IPS-11a (cell line): ENCODE results near the gene JARID2.

Source experiments
- H3K4me3 ChIP-seq: one replicate; pipeline ENCODE4 v1.5.1; 2013; ENCODE audit warnings: low read depth, low read length, control low read depth

The JARID2 gene

DNA sequence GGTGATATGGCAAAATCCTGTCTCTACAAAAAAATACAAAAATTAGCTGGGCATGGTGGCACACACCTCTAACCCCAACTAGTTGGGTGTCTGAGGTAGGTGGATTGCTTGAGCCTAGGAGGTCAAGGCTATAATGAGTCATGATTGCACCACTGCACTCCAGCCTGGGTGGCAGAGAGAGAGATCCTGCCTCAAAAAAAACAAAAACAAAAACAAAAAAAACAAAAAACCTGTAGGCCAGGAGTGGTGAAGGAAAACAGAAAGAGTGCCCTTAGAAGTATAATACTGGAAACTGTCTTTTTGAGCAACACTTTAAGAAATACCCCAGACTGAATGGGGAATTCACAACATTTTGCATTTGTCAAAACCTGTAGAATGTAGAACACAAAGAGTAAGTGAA lies 85.3 kb downstream of the JARID2 start:
- no peak overlapping the region for H3K4me3 ChIP-seq

DNA sequence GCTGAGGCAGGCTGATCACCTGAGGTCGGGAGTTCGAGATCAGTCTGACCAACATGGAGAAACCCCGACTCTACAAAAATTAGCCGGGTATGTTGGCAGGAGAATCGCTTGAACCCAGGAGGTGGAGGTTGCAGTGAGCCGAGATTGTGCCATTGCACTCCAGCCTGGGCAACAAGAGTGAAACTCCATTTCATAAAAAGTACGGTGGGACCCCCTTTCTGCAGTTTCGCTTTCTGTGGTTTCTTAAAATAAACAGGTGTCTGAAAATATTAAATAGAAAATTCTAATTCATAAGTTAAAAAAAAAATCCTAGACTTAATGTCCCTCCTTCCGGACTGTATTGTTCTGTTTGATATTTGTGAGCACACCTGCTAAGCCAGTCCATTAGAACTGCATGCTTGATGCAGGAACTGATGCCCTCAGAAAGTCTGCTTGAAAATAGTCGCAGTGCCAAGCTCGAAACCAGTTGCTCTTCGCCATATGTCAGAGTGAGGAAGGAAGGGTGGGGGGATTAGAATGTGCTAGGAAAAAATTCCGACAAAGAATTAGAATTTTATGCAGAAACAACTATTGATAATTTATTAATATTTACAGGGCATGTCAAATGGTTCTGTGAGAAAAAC lies 85.9 kb downstream of the JARID2 start:
- no peak overlapping the region for H3K4me3 ChIP-seq

DNA sequence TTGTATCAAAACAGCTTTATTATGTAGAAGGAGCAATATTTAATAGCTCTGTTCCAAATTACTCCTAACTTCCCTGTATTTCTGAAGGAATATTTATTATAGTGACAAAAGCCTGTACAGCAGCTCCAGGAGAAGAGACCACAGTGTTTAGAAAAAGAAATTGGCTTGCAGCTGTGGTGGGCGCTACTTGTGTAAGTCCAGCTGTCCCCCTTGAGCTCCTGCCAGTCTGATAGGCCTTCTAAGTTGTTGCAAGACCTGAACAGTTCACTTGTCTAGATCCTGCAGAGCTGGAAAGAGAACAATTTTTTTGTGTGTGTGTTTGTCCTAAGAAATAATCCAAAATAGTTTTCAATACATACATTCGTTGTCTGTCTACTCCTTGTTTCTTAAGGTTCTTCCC lies 86.6 kb downstream of the JARID2 start:
- H3K4me3 ChIP-seq, result no peak overlapping the region

DNA sequence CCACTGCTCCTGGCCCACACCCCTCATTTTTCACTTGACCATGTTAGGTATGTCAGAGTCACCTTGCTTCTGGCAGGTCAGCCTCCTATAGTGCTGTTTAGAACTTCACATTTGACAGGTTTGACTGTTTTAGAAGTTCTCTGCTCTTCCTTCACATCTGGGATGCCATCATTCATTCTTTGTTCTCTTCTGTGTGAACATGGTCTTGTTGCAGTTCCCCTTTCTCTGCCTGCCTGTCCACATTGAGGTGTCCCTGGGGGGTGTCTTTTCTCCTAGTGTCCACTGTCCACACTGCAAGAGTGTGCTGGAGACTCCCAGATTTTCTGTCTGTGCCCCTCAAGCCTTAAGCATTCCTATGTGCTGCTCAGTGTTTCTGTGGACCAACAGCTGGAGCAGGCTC lies 89.5 kb downstream of the JARID2 start:
- no peak overlapping the region for H3K4me3 ChIP-seq

DNA sequence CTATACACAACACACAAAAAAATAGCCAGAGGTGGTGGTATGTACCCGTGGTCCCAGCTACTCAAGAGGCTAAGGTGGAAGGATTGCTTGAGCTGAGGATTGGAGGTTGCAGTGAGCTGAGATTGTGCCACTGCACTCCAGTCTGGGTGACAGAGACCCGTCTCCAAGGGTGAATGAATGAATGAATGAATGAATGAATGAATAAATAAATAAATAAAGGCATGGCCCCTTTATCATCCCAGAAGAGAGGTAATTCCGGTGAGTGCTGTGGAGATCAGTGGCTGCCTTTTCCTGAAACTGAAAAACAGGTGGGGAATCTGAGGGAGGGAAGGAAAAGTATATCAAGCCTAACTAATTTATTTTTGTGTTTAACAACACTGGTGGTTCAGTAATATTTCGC lies 90.0 kb downstream of the JARID2 start:
- H3K4me3 ChIP-seq, result no peak overlapping the region

DNA sequence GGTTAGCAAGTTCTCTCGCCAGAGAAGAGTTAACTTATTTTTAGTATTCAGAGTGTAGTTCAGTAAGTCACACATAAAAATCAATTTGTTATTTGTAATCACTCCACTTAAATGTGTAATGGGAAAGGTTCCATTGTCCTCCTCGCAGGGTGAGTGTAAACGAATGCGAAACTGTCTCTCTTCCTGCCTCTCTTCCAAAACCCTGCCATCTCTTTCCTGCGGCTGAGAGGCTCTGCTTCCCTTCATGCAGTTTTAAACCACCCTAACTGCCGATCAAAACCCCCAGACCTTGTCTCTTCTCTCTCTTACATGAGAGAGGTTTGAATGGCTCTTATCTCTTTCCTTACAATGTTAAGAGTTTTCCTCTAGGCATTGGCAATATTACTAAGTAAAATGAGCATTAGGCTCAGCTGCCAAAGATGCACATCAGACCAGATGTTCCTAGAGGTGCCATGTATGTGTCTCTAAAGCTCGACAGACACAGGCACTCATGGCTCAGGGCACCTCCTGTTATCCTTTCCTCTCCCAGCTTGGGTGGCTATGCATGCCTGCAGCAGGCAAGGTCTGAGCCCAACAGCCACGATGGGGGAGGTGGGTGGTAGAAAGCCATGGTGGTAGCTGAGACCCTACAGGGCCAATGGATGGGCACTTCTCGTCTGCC lies 91.2 kb downstream of the JARID2 start:
- no peak overlapping the region for H3K4me3 ChIP-seq

DNA sequence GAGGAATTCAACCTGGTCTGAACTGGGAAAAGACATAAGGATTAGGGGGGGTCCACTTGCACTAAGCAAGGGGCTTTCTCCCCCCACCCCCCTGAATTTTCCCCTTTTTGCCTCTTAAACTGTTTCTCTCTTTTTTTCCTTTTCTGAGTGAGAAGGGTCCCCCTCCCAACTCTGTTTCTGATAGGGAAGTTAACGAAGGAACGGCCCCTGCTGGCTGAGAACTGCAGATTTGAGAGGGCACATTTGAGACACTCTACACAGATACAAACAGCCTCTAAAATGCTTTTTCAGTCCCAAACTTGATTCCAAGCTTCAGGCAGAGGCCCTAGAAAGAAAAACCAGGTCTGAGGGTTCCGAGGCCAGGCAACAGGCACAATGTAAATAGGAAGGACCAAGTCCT lies 91.7 kb downstream of the JARID2 start:
- no peak overlapping the region for H3K4me3 ChIP-seq

DNA sequence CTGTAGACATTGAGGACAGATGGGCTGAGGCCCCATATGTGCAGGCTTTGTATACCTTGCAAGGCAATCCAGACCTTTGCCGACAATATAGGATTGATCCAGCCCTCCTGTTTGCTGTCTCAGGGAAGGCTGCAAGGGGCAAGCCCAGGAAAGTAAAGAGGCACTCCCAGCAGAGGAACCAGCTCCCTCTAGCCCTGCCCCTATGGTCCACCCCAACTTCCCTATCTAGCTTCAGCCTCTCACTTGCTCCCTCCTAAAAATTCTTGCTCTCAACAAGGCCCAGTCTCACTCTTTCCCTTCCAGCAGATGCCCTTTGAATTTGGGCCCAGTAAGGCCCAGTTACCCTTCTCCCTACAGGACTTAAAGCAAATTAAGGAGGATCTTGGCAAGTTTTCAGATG lies 92.6 kb downstream of the JARID2 start:
- no peak overlapping the region for H3K4me3 ChIP-seq

DNA sequence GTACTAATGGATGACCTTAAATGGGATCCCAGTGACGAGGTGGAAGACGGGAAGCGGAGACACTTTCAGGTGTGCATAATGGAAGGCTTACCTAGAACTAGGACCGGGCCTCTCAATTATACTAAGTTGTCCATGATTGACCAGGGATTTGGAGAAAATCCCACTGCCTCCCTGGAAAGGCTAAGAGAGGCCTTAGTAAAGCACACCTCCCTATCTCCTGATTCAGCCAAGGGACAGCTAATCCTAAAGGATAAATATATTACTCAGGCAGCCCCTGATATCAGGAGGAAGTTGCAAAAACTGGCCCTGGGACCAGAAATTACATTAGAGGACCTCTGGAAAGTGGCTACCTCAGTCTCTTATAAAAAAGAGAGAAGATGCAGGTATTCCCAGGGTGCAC lies 93.2 kb downstream of the JARID2 start:
- no peak overlapping the region for H3K4me3 ChIP-seq

DNA sequence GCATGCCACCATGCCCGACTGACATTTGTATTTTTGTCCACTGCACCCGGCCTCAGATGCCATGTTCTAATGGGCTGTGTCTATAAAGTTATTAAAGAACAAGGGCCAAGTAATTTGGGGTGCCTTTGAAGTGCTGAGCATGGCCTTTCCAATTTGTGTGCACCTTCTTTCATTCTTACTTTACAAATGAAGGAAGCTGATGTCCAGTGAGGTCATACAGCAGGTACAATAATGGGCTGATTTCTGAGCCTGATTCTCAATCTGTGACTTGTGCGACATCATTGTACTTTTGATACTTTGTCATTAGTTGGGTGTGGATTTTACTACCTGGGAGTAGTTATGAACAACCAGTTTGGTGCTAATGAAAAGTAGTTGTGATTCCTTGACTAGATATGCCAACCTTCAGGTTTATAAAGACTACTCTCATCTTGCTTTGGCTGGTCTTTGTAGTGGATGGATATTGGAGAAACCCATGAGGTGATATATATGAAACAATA lies 94.3 kb downstream of the JARID2 start:
- H3K4me3 ChIP-seq, result no peak overlapping the region

DNA sequence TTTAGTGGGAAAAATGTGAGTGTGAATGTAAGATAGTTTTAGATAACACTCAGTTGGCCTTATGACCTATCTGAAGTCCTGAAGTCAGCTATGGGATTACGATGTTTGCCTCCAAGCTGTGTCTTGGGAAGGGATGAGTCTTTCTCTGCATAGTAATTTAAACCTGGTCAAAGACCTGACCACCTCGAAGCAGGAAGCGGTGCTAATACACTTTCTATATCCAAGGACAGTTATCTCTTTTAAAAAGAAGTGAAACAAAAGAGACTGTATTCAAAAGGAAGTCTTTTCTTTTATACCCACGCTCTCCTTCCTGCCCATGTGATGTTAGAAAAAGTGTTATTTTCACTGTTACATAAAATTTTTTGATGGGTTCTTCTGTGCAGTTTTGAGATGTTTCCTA lies 94.9 kb downstream of the JARID2 start:
- no peak overlapping the region for H3K4me3 ChIP-seq

DNA sequence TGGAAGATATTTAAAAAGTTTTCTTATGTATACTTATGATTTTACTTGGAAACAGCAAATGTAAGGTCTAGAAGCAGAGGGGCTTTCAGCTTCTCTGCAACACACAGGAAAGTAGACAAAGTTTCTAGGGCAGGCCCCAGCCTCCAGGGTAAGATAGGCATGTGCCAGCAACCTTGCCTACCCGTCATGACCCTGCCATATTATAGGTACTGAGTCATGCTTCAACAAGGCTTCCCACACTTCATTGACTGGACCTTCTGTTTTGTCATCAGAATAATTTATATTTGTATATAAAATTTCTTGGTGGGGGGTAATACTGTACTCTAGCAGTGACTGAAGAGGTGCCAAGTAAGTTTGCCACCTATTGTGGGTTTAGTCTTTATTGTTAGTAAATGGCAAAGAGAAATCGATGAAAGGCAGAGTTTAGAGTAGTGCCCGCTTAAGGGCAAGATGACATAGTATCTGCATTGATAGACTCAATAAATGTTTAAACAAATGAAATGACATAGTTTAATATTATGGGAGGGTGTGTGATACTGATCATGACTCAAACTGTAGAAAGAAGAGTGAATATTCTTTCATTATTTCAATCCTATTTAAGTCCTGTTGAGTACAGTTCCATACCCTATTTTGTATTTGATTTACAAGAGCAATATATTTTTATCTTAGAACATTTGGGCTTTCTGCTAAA lies 95.6 kb downstream of the JARID2 start:
- no peak overlapping the region for H3K4me3 ChIP-seq

DNA sequence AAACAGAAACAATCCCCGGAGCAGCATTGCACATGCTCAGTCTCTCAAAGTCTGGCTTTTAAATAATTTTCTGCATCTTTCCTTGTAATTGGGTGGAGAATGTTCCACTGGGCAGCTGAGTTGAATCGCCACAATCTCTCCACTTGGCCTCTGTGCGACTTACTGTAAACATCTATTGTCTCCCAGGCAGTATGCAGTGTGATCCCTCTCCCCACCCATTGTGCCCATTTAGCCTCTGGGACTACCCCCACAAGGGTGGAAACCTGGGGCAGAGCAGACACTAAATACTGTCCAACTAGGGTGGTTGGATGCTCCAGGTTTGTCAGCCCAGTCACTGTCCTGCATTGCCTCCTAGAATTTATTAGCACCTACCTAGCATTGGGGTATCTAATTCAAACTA lies 96.2 kb downstream of the JARID2 start:
- H3K4me3 ChIP-seq, result no peak overlapping the region

DNA sequence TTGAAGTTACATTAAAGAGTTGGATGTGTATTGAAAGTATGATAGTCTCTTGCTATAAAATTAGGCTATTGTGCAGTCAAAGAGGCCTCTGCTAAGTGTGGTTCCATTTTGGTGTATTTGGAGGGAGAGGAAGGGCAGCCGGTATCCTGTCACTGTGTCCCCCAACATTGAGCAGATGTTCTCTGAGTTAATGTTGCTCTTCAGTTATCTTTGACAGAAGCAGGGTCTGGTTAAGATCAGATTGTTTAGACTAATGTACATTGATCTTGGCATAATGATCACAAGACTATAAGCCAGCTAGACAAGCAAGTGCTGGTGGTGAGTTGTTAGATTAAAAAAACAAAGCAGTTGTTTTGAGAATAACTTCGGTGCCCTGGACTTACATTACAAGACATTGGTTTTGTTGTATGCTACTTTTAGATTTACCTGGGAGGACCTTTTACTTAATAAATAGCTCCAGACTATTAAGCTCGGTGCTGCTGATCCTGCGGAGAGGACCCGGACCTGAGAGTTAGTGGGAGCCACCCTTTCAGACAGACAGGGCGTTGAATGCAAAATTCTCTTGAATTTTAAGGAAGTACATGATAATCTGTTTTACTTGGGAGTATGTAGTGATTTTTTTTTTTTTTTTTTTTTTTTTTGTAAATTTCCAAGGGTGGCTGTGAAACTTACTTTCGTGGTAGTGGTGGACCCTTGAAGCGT lies 97.8 kb downstream of the JARID2 start:
- H3K4me3 ChIP-seq, result no peak overlapping the region

DNA sequence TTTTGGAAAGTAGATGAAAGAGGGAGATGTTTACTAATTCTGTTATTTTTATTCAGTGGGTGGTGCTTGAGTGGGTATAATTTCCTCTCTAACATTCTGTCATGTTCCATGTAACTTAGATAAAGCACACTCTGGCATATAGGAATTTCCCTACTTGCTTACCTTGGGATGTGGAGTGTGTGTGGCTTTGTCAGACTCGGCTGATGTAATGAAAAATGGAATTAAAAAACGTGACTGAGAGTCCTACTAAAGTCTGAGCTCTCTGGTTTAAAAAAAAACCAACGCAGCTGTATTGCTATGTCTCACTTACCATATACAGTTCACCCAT lies 98.3 kb downstream of the JARID2 start:
- no peak overlapping the region for H3K4me3 ChIP-seq

DNA sequence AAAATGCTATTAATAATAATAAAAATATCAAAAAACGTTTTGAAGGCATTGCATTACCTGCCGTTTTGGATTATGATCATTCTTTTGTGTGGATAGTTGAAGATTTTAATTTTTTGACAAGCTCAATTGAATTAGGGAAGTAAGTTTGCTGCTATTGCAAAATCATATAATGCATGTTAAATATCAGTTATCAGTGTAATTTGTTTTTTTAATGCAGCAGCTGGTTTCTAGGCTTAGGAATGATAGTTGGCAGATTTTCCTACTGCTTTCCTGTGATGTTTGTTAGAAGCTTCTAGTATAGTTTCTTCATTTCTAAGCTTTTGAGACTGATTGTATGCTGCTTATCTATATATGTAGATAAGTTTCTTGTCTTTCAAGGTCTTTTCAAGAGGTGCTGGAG lies 99.0 kb downstream of the JARID2 start:
- H3K4me3 ChIP-seq, result no peak overlapping the region

DNA sequence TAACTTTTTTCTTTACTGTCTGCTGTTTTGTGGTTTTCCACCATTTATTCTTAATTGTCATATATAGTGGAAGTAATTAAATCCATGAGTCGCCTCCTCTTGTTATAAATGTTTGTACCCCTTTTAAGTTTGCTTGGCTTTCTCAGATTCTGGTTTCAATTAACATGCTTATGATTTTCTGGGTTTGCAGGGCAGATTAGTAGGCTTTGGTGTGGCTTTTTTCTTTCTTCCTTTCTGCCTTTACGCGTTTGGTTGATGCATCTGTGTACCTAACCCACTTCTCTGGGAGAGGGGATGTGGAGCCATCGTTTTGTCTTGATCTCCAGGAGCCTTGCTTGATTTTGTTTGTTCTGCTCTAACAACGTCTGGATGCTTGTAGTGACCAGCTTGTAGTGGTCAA lies 100.4 kb downstream of the JARID2 start:
- H3K4me3 ChIP-seq, result no peak overlapping the region

DNA sequence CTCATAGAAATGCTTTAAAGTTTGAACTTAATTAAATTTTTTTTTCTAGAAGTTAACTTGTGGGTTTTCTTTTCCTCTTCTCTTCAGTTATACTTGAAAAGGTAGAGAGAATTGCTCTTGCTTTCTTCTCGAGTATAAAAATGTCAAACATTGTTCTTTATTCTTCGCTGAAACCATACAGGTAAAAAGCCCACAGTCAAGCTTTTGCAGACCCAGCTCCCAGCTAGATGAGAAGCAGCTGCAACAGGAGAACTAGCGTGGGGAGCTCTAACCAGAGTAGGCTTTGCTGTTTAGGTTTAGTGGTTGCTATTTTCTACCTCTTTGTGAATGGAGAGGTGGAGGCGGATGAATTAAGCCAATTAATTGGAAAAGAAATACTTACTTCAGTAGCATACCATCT lies 102.7 kb downstream of the JARID2 start:
- H3K4me3 ChIP-seq, result no peak overlapping the region

DNA sequence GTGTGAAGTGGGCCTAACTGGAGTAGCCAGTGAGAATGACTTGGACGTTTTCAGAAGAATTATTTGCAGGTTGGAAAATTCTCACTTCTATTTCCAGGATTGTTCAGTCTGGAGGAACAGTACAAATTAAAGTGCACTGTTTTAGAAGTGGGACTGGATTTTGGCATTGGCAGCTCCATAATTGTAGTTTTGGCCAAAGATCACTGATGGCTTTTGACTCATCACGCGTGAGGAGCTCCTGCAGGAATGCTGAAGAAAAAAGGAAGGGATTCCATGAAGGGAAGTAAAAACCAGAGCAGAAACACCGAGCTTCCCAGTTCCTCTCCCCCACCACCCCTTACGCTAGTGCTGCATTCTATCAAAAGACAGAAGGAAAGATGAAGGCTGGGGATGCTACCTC lies 103.5 kb downstream of the JARID2 start:
- H3K4me3 ChIP-seq, result no peak overlapping the region

DNA sequence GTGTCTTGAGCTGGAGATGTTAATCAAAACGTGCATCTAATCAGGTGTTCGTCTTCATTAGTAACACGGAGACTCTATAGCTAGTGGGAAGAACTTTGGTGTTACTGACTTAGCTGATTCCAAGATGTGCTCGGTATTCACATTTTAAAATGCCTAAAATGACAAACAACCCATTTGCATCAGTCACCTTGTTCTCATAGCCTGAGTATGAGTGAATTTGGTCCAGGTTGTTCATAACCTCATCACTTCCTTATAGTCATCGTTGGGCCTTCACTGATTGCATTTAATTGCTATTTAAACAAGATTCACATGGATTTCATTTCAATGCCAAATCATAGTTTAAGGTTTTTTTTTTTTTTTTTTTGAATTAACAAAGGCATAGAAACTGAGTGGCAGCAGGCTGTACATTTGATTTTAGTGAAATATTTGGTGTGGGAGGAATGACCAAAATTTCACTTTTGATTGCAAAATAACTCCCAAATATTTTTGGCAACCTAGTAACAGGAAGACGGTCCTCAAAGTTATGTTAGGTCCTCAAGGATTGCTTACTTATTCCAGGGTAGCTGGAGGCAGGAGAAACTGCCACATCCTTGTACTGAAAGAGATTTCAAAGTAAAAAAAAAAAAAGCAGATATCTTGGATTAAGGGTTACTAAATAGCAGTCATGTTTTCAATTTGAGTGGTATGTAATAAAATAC lies 104.7 kb downstream of the JARID2 start:
- no peak overlapping the region for H3K4me3 ChIP-seq

DNA sequence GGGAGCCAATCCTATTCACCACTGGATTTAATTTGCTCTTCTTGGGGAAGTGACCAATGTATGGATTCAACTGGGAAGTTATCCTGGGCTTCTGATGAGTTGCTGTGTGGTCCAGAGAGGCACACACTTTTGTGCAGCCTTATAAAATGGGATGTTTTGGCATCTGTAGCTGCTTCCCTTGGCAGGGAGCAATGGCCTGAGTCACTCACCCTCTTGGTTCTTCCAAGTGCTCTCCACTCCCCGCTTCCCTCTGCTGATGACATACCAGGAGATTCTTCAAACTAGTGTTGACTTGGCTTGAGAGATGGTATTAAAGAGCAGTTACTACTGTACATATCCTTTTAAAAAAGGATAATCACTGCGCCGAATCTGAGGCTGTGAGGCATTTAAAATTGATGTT lies 105.8 kb downstream of the JARID2 start:
- no peak overlapping the region for H3K4me3 ChIP-seq
